Prostate gland (tissue), 2 donors: ENCODE data around the gene CNPY2. TPM values are rescaled to one million over a fixed set of nuclear protein-coding genes. Genes with fewer than 3 reads are reported as not detected.
"Not testable (repeated sequence)": the region's sequence is repeated elsewhere in the genome, so short reads cannot be mapped to it uniquely, and the experiment has no call there.

Experiments used
- DNase-seq: peaks from one replicate; pipeline ENCODE4 v3.0.0-alpha.2; 2019; ENCODE audit warnings: low spot score
- H3K27ac ChIP-seq, 2 donors: fragments of 200-600 bp; sonication (generic); 2 replicates each; pipeline ENCODE4 v1.5.1; 2017 to 2019
- H3K27me3 ChIP-seq: fragments of 200-600 bp; sonication (generic); replicated peaks from 2 replicates; pipeline ENCODE4 v1.5.1; 2019; ENCODE audit not compliant: insufficient read depth
- H3K36me3 ChIP-seq, 2 donors: fragments of 200-600 bp; sonication (generic); 1 replicate in 1 of 2; 2 replicates in 1 of 2; pipeline versions ENCODE4 v1.5.1 to v1.8.1; 2017 to 2019
- H3K4me1 ChIP-seq: fragments of 200-600 bp; sonication (generic); replicated peaks from 2 replicates; pipeline ENCODE4 v1.5.1; 2019
- H3K4me3 ChIP-seq, 2 donors: fragments of 200-600 bp; sonication (generic); 2 replicates each; pipeline ENCODE4 v1.5.1; 2017 to 2019
- H3K9me3 ChIP-seq: fragments of 200-600 bp; sonication (generic); 2 replicates; pipeline ENCODE4 v1.5.1; 2017
- CTCF ChIP-seq, 4 experiments: fragments of 200-600 bp in 2 of 4; fragments of 450-650 bp in 2 of 4; sonication (generic) in 2 of 4; IDR thresholded peaks; 1 replicate in 3 of 4; 2 replicates in 1 of 4; pipeline ENCODE4 v1.5.1; 2016 to 2019; ENCODE audit warnings: antibody characterized with exemption in 4 of 4, mild to moderate bottlenecking in 2 of 4, moderate library complexity in 2 of 4
- POLR2A ChIP-seq: fragments of 450-650 bp; IDR thresholded peaks from one replicate; pipeline ENCODE4 v1.6.1; 2016; ENCODE audit warnings: antibody characterized with exemption, mild to moderate bottlenecking
- POLR2AphosphoS5 ChIP-seq: sonication (generic); formaldehyde crosslinking; IDR thresholded peaks from one replicate; pipeline ENCODE4 v1.6.1; 2017; ENCODE audit warnings: antibody characterized with exemption
- WGBS: methylation state at CpG from one replicate; pipeline ENCODE4 v1.1.5; 2018; 5-methylcytosine and 5-hydroxymethylcytosine counted together
- intact Hi-C: fragments of 100-400 bp; cut with DNase I; formaldehyde crosslinking; loops from one replicate; pipeline ENCODE4 v1.14.2; 2022
- total RNA-seq, 2 donors: library from RNA; depleted of rRNA; stranded (reverse); fragments of >200 nt; gene quantifications; one replicate each; pipeline ENCODE4 v1.1.0, GENCODE V29; 2016

Gene CNPY2
- total RNA-seq, 2 donors from 2014 or later: 97.7 to 101 TPM

GRCh38 chr12:56336361-56337167, 20.8 kb upstream of the CNPY2 start:
- Histone ChIP-seq H3K9me3 (no peaks in the 10 kb centered on the region), H3K27me3 (no peaks in the 10 kb centered on the region), H3K36me3 (no peaks in the 10 kb centered on the region), H3K4me3 (no peak overlapping the region), H3K27ac (no peak overlapping the region), H3K4me1 (no peaks in the 10 kb centered on the region)
- 76% methylated on average over 9 of the region's 9 CpGs for WGBS
- intact Hi-C loops: no loop called here
- DNase-seq: no peak
- no peak for TF ChIP-seq CTCF (IDR thresholded peaks at IDR 0.05)
- no peak for TF ChIP-seq POLR2A
- no peak for TF ChIP-seq POLR2AphosphoS5

- H3K9me3 ChIP-seq, H3K4me3 ChIP-seq, H3K4me1 ChIP-seq, H3K27me3 ChIP-seq, H3K36me3 ChIP-seq, H3K27ac ChIP-seq, DNase-seq, intact Hi-C loops: not testable (repeated sequence)
- WGBS: 96% methylated on average over 8 of the region's 8 CpGs
Measured at GRCh38 chr12:56335527-56335926, 19.7 kb upstream of the CNPY2 start.

- intact Hi-C loops: no loop called here
- WGBS: 4% methylated on average over 6 of the region's 6 CpGs
- H3K36me3 ChIP-seq: no peaks in the 10 kb centered on the region
- H3K4me3 ChIP-seq: peak overlapping the region; percentile 46 to 53
- no peak for DNase-seq
- H3K27ac ChIP-seq: peak overlapping the region; percentile 88 to 89
- no peak for TF ChIP-seq CTCF (IDR thresholded peaks at IDR 0.05)
- no peaks in the 10 kb centered on the region for H3K4me1 ChIP-seq
- no peaks in the 10 kb centered on the region for H3K27me3 ChIP-seq
- no peaks in the 10 kb centered on the region for H3K9me3 ChIP-seq
Measured at GRCh38 chr12:56334490-56334793, 18.7 kb upstream of the CNPY2 start.

- Histone ChIP-seq H3K9me3 (no peaks in the 10 kb centered on the region), H3K4me3 (peak within 1 kb of the TSS; percentile 46 to 53), H3K27ac (peak within 1 kb of the TSS; percentile 88 to 89), H3K27me3 (no peaks in the 10 kb centered on the region), H3K4me1 (no peaks in the 10 kb centered on the region), H3K36me3 (no peaks in the 10 kb centered on the region)
- WGBS: under 1% methylated on average over 34 of the region's 45 CpGs
- TF ChIP-seq POLR2AphosphoS5 (peak; percentile 94), CTCF (IDR thresholded peaks at IDR 0.05) (peak in 3 of 4 experiments; percentile 53 to 73 (median 57)), POLR2A (peak; percentile 48)
- intact Hi-C loops: no loop called here
- peak; percentile 95 for DNase-seq
Measured at GRCh38 chr12:56333679-56334489, 18.1 kb upstream of the CNPY2 start, which contains the start of gene PAN2. TSS of gene PAN2 (minus strand) at chr12:56334000. CDS start at chr12:56333094, 906 bp downstream.

- H3K27me3 ChIP-seq: no peaks in the 10 kb centered on the region
- no peak for TF ChIP-seq CTCF (IDR thresholded peaks at IDR 0.05)
- TF ChIP-seq POLR2AphosphoS5: no peak
- no peak for TF ChIP-seq POLR2A
- 14% methylated on average over 8 of the region's 8 CpGs for WGBS
- peak; percentile 6 for DNase-seq
- H3K27ac ChIP-seq: peak overlapping the region; percentile 88 to 89
- H3K36me3 ChIP-seq: no peaks in the 10 kb centered on the region
- no peaks in the 10 kb centered on the region for H3K9me3 ChIP-seq
- intact Hi-C loops: no loop called here
- H3K4me3 ChIP-seq: peak overlapping the region; percentile 46 to 53
- H3K4me1 ChIP-seq: no peaks in the 10 kb centered on the region
Measured at GRCh38 chr12:56333197-56333678, 17.4 kb upstream of the CNPY2 start.
